ENCODE results near the gene APEH. TPM values are rescaled to one million over a fixed set of nuclear protein-coding genes. Genes with fewer than 3 reads are reported as not detected.

APEH gene
- total and polyA plus RNA-seq, 2 of the 4 experiments (the other 2 are of a cell fraction) = 89.2 to 142 TPM

- Histone ChIP-seq H3K27me3 (ENCODE audit: control insufficient read depth, insufficient read depth, low read length) (no peaks in the 10 kb centered on the region), H2BK120ac (ENCODE audit: low read depth, low read length) (no peak overlapping the region), H3K9ac (ENCODE audit: low read depth, low read length) (no peak overlapping the region), H3K56ac (ENCODE audit: extremely low read depth, insufficient read depth, low read length) (no peak overlapping the region), H2AFZ (replicated peaks; ENCODE audit: low read length, poor library complexity) (peak overlapping the region; percentile 8), H3K79me1 (ENCODE audit: low read depth in 1 of 2, low read length in 2 of 2) (peaks cover 15 to 43% of the 10 kb centered on the region in 2 experiments; a peak in 3 of 4 replicates), H2AK5ac (ENCODE audit: low read depth, low read length) (peak overlapping the region; percentile 62; the same call in 1 of the 2 replicates), H3K18ac (ENCODE audit: low read depth, low read length) (no peak overlapping the region), H3K36me3 (ENCODE audit: control insufficient read depth, insufficient read depth, low read length) (peaks cover 34% of the 10 kb centered on the region), H2BK20ac (ENCODE audit: low read depth, low read length) (no peak overlapping the region), H4K20me1 (ENCODE audit: insufficient read depth, low read length) (peaks cover 31% of the 10 kb centered on the region), H4K8ac (ENCODE audit: low read depth in 2 of 2, low read length in 2 of 2) (no peak overlapping the region), H3K4ac (ENCODE audit: low read depth, low read length) (no peak overlapping the region), H3K14ac (replicated peaks; ENCODE audit: low read depth, low read length) (no peak overlapping the region), H3K23ac (ENCODE audit: low read depth, low read length) (no peak overlapping the region), H3K9me3 (ENCODE audit: control insufficient read depth, insufficient read depth, low read length) (no peaks in the 10 kb centered on the region), H4K91ac (ENCODE audit: insufficient read depth, low read depth, low read length) (no peak overlapping the region), H2BK15ac (ENCODE audit: low read depth, low read length) (no peak overlapping the region), H3K9me1 (ENCODE audit: insufficient read depth, low read length) (peaks cover 5% of the 10 kb centered on the region; the same call in 1 of the 2 replicates), H3K4me2 (ENCODE audit: low read depth, low read length) (peak overlapping the region; percentile 96; the same call in 1 of the 2 replicates), H2BK5ac (ENCODE audit: low read depth, low read length, poor library complexity, severe bottlenecking) (no peak overlapping the region), H2AK9ac (replicated peaks; ENCODE audit: low read depth, low read length, poor library complexity) (peak overlapping the region; percentile 100), H4K5ac (ENCODE audit: low read depth, low read length) (no peak overlapping the region), H3K4me1 (ENCODE audit: control insufficient read depth, insufficient read depth, low read length) (peaks cover 17% of the 10 kb centered on the region), H3K4me3 (ENCODE audit: insufficient read depth, low read depth, low read length) (no peak overlapping the region), H3K27ac (ENCODE audit: insufficient read depth, low read length) (no peak overlapping the region)
- intact Hi-C loops (cut with micrococcal nuclease) (no loop called here), dilution Hi-C loops (cut with HindIII; ENCODE audit: low sequenced_read_pairs, unreplicated experiment) (no loop called here), in situ Hi-C loops (cut with MboI; ENCODE audit: low sequenced_read_pairs) (no loop called here)
- DNase-seq (no peak), ATAC-seq (ENCODE audit: low read depth) (no peak)
- 95% methylated on average over 8 of the region's 26 CpGs; no CpG with 5 or more reads in 1 of the 2 experiments for WGBS, 2 experiments (ENCODE audit: extremely low coverage in 2 of 2, insufficient read length in 1 of 2)
- CTCF ChIA-PET = interaction anchor here (3.3 kb wide), 1 partner anchor 118 kb away, joined by 9 read pairs; no protein-coding TSS in a partner anchor
- POLR2A ChIA-PET (ENCODE audit: unreplicated experiment) = no interaction called here
- no TSS peak for BruUV-seq (replicated peaks)
- TF ChIP-seq CTCF (conservative IDR thresholded peaks at IDR 0.05; ENCODE audit: low read depth, low read length) (no peak), MAFK (IDR thresholded peaks at IDR 0.05; ENCODE audit: low read depth, low read length) (no peak), MAZ (IDR thresholded peaks at IDR 0.05; ENCODE audit: borderline replicate concordance, low read depth, low read length) (no peak), NFE2L2 (IDR thresholded peaks at IDR 0.05; ENCODE audit: low read depth, low read length) (no peak), RFX5 (IDR thresholded peaks at IDR 0.05; ENCODE audit: low read depth, low read length) (no peak), POLR2A (IDR thresholded peaks at IDR 0.05; ENCODE audit: low read depth, low read length) (no peak), RCOR1 (IDR thresholded peaks at IDR 0.05; ENCODE audit: insufficient replicate concordance, low read length) (no peak), MXI1 (IDR thresholded peaks at IDR 0.05; ENCODE audit: borderline replicate concordance, low read depth, low read length) (no peak), CHD1 (IDR thresholded peaks at IDR 0.05; ENCODE audit: low read depth, low read length) (no peak), BHLHE40 (IDR thresholded peaks at IDR 0.05; ENCODE audit: low read depth, low read length) (no peak), FOS (IDR thresholded peaks at IDR 0.05; ENCODE audit: low read depth, low read length) (no peak), RAD21 (IDR thresholded peaks at IDR 0.05; ENCODE audit: low read length) (no peak), USF2 (IDR thresholded peaks at IDR 0.05; ENCODE audit: low read depth, low read length) (no peak)
- TF ChIP-seq, protein P1, sequence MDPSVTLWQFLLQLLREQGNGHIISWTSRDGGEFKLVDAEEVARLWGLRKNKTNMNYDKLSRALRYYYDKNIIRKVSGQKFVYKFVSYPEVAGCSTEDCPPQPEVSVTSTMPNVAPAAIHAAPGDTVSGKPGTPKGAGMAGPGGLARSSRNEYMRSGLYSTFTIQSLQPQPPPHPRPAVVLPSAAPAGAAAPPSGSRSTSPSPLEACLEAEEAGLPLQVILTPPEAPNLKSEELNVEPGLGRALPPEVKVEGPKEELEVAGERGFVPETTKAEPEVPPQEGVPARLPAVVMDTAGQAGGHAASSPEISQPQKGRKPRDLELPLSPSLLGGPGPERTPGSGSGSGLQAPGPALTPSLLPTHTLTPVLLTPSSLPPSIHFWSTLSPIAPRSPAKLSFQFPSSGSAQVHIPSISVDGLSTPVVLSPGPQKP (IDR thresholded peaks at IDR 0.05; ENCODE audit: borderline replicate concordance, low read depth, low read length) = no peak
Measured at GRCh38 chr3:49721896-49722781, 48.0 kb downstream of the APEH start.
